Measurements from ENCODE around the gene KRTAP10-7.

- TF ChIP-seq CTCF (conservative IDR thresholded peaks at IDR 0.05) (no peak), ZFX (IDR thresholded peaks at IDR 0.05) (no peak)
Observed at GRCh38 chr21:44578371-44579055, 21.9 kb upstream of the KRTAP10-7 start.
